Type B pancreatic cell (in vitro differentiated cells): ENCODE results near the gene COL4A2. TPM values are rescaled to one million over a fixed set of nuclear protein-coding genes. Genes with fewer than 3 reads are reported as not detected.

Experiments used
- DNase-seq: peaks from one replicate; pipeline ENCODE4 v3.0.0; 2021; ENCODE audit warnings: mixed read lengths; ENCODE audit not compliant: unreplicated experiment; ENCODE audit errors: extremely low spot score
- H3K27ac Mint-ChIP-seq: 2 replicates; pipeline ENCODE4 v1.8.0; 2021; ENCODE audit warnings: mild to moderate bottlenecking, mixed read lengths
- H3K27me3 Mint-ChIP-seq: 2 replicates; pipeline ENCODE4 v1.8.0; 2021; ENCODE audit warnings: mixed read lengths
- H3K36me3 Mint-ChIP-seq: 2 replicates; pipeline ENCODE4 v1.8.0; 2021; ENCODE audit warnings: mixed read lengths
- H3K4me1 Mint-ChIP-seq: one replicate; pipeline ENCODE4 v1.8.0; 2021; ENCODE audit warnings: mixed read lengths; ENCODE audit not compliant: unreplicated experiment
- H3K4me3 Mint-ChIP-seq: 2 replicates; pipeline ENCODE4 v1.8.0; 2021; ENCODE audit warnings: mild to moderate bottlenecking, mixed read lengths
- H3K9me3 Mint-ChIP-seq: 2 replicates; pipeline ENCODE4 v1.8.0; 2021; ENCODE audit warnings: mixed read lengths
- total RNA-seq: library from RNA; stranded (reverse); gene quantifications from 2 replicates; pipeline ENCODE4 v1.2.1, GENCODE V29; 2021; ENCODE audit warnings: low replicate concordance
- TF ChIP-seq, protein P1 (sequence below): fragments of 200-600 bp; sonication (generic); conservative IDR thresholded peaks from 2 replicates; pipeline ENCODE4 v1.5.0; 2021; ENCODE audit warnings: antibody characterized with exemption, mild to moderate bottlenecking

The COL4A2 gene
- total RNA-seq, 1 donor from 2014 or later = 145 TPM

DNA sequence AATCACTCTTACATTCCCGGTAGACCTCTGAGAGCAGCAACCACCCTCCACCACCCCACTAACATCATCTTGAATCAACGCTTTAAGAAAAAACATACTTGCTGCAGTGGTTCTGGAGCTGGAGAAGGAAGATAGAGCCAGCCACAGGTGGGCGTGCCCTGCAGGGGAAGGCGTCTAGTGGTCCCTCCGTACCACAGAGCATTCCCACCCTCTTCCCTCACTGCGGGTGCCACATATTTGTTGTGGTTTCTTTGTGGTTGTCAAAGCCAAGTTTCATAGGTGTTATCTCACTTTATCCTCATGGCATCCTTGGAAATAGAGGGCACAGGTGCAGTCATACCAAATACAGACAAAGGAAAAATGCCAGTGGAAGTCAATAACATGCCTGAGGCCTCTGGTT is 22.2 kb downstream of the COL4A2 start:
- peaks cover 3% of the 10 kb centered on the region for H3K27me3 Mint-ChIP-seq
- peaks cover 39% of the 10 kb centered on the region for H3K36me3 Mint-ChIP-seq
- H3K9me3 Mint-ChIP-seq = peaks cover under 1% of the 10 kb centered on the region
- no peak overlapping the region for H3K4me3 Mint-ChIP-seq
- TF ChIP-seq, protein P1, sequence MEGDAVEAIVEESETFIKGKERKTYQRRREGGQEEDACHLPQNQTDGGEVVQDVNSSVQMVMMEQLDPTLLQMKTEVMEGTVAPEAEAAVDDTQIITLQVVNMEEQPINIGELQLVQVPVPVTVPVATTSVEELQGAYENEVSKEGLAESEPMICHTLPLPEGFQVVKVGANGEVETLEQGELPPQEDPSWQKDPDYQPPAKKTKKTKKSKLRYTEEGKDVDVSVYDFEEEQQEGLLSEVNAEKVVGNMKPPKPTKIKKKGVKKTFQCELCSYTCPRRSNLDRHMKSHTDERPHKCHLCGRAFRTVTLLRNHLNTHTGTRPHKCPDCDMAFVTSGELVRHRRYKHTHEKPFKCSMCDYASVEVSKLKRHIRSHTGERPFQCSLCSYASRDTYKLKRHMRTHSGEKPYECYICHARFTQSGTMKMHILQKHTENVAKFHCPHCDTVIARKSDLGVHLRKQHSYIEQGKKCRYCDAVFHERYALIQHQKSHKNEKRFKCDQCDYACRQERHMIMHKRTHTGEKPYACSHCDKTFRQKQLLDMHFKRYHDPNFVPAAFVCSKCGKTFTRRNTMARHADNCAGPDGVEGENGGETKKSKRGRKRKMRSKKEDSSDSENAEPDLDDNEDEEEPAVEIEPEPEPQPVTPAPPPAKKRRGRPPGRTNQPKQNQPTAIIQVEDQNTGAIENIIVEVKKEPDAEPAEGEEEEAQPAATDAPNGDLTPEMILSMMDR = no peak
- H3K27ac Mint-ChIP-seq = no peak overlapping the region
- no peak for DNase-seq
- peaks cover 32% of the 10 kb centered on the region for H3K4me1 Mint-ChIP-seq

DNA sequence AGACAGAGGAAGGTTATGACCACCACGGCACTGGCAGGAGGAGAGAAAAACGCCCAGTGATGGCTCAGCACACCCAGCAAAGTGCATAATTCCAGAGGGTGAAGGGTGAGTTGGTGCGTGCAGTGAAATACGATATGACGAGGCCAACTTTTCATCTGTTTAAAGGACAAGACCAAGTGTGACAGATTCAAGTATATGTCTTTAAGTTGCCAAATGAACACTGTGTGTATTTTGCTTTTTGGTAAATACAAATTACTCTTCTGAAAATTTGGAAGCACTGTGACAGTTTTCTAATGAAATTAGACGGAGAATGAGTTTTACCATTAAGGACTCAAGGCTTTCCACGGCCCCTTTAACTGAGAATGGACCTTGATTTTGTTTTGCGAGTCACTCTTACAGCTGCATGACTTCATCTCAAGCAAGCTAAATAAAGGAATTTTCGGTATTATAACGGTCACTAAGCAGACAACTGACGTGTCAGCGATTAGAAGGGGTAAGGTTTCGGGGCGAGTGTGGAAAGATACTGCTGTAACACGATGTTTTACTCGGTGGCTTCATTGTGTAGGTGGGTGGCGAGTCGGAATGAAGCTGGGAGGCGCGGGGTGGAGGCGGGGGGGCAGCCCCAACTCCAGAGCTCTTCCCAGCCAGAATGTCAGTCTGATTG is 22.8 kb downstream of the COL4A2 start:
- DNase-seq = no peak
- peaks cover 5% of the 10 kb centered on the region for H3K9me3 Mint-ChIP-seq
- TF ChIP-seq, protein P1 = no peak
- no peak overlapping the region for H3K27ac Mint-ChIP-seq
- peaks cover 42% of the 10 kb centered on the region for H3K36me3 Mint-ChIP-seq
- peaks cover 3% of the 10 kb centered on the region for H3K27me3 Mint-ChIP-seq
- peaks cover 27% of the 10 kb centered on the region for H3K4me1 Mint-ChIP-seq
- H3K4me3 Mint-ChIP-seq = no peak overlapping the region

DNA sequence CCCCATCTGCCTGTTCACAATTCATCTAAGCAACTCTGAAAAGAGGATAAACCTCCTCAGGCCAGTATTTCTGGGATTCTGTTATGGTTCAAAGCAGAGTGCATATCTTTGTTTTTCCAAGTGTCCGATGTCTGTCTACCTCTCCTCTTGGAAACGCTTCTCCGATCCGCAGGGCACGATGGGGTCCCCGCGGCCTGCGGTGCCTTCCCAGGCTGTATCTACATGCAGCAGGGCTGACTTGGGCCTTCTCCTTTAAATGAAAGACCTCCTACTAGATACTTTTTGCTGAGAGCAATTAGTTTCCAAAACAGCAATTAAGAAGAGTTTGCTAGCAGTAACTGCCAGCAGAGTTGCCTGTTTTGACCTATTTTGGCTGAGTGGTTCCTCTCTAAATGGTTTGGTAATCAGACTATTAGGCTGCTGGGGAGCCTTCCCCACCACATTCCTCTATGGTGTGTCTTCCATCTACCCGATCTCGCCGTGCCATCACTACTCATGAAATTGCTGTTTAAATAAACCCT is 23.5 kb downstream of the COL4A2 start:
- peaks cover 22% of the 10 kb centered on the region for H3K4me1 Mint-ChIP-seq
- TF ChIP-seq, protein P1 = no peak
- H3K9me3 Mint-ChIP-seq = peaks cover 5% of the 10 kb centered on the region
- DNase-seq = no peak
- no peak overlapping the region for H3K27ac Mint-ChIP-seq
- H3K4me3 Mint-ChIP-seq = no peak overlapping the region
- H3K27me3 Mint-ChIP-seq = peaks cover 3% of the 10 kb centered on the region
- H3K36me3 Mint-ChIP-seq = peaks cover 46% of the 10 kb centered on the region

DNA sequence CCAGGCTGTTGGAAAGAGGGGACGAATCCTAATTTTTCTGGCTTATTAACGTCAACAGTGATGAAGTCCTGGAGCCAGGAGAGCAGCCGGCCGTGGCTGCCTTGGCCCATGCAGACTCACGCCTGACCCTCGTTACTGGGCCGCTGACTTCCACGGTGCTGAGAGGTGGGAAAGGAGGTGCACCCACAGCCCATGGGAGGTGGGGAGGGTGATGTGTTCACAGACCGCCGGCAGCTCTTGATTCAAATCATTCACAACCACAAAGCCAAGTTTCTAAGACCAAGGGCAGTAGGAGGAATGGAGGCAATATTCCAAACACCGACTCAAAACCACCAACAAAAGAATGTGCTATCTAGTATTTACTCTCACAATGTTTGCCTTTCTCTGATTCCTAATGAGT is 24.3 kb downstream of the COL4A2 start:
- no peak overlapping the region for H3K27ac Mint-ChIP-seq

DNA sequence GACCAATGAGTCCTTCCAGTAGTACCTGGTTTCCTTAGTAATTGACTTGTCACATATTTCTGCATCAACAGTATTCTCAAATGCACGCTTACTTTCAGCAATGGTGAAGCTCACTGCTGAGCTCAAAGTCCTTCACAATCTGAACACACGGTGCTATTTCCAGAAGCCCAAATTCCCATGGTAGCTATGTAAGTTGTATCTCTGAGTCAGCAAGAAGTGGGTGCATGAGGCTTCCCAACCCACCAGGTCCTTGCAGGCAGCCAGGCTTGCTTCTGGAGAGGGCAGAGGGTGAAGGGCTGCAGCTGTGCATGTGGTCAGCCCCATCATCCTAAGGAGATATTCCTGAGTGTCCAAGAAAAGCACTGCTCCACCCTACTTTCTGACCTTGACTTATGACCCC is 25.7 kb downstream of the COL4A2 start:
- peaks cover 44% of the 10 kb centered on the region for H3K36me3 Mint-ChIP-seq
- H3K4me3 Mint-ChIP-seq = no peak overlapping the region
- H3K9me3 Mint-ChIP-seq = peaks cover 5% of the 10 kb centered on the region
- H3K27ac Mint-ChIP-seq = no peak overlapping the region
- peaks cover 5% of the 10 kb centered on the region for H3K4me1 Mint-ChIP-seq
- DNase-seq = no peak
- no peaks in the 10 kb centered on the region for H3K27me3 Mint-ChIP-seq
- TF ChIP-seq, protein P1 = no peak

More for the DNA sequence above, 24.3 kb downstream of the COL4A2 start:
- H3K4me3 Mint-ChIP-seq = no peak overlapping the region
- H3K27me3 Mint-ChIP-seq = peaks cover 3% of the 10 kb centered on the region
- peaks cover 5% of the 10 kb centered on the region for H3K9me3 Mint-ChIP-seq
- peaks cover 50% of the 10 kb centered on the region for H3K36me3 Mint-ChIP-seq
- no peak for DNase-seq
- H3K4me1 Mint-ChIP-seq = peaks cover 18% of the 10 kb centered on the region
- TF ChIP-seq, protein P1 = no peak
